NCI-H1930 (cell line): Measurements from ENCODE around the gene TIGD1.

Source experiments
- DNase-seq, 2 experiments: peaks; one replicate each; lab custom pipeline; 2025; lab: John Stamatoyannopoulos, UW

TIGD1 gene

GRCh38 chr2:232523682-232524597 is 26.4 kb downstream of the TIGD1 start:
- DNase-seq: peak; percentile 55 to 68

DNA sequence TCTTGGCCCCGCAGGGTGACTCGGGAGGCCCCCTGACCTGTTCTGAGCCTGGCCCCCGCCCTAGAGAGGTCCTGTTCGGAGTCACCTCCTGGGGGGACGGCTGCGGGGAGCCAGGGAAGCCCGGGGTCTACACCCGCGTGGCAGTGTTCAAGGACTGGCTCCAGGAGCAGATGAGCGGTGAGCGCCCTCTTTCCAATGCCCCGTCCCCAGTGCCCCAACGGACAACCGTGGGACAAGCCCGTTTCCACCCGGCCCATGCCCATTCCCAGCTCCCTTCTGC is 27.0 kb downstream of the TIGD1 start:
- no peak for DNase-seq

- no peak for DNase-seq
Observed at GRCh38 chr2:232522623-232523401, 27.5 kb downstream of the TIGD1 start.

GRCh38 chr2:232521959-232522622 is 28.3 kb downstream of the TIGD1 start:
- DNase-seq: peak in 1 of 2 experiments; percentile 33

GRCh38 chr2:232521098-232521497 is 29.3 kb downstream of the TIGD1 start:
- no peak for DNase-seq

DNA sequence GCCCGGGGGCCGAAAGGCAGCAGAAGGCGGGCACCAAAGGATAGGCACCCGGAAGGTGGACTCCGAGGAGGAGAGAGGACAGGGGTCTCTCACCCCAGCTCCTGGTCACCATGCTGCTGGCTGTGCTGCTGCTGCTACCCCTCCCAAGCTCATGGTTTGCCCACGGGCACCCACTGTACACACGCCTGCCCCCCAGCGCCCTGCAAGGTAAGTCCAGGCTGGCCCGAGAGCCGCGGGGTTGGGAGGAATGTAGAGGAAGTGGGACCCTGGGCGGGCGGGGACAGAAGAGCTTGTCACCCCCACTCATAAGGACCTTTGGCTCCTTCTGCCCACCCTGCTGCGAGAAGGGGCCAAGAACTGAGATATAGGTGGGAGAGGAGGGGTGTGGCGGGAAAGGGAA is 29.9 kb downstream of the TIGD1 start:
- no peak for DNase-seq

DNA sequence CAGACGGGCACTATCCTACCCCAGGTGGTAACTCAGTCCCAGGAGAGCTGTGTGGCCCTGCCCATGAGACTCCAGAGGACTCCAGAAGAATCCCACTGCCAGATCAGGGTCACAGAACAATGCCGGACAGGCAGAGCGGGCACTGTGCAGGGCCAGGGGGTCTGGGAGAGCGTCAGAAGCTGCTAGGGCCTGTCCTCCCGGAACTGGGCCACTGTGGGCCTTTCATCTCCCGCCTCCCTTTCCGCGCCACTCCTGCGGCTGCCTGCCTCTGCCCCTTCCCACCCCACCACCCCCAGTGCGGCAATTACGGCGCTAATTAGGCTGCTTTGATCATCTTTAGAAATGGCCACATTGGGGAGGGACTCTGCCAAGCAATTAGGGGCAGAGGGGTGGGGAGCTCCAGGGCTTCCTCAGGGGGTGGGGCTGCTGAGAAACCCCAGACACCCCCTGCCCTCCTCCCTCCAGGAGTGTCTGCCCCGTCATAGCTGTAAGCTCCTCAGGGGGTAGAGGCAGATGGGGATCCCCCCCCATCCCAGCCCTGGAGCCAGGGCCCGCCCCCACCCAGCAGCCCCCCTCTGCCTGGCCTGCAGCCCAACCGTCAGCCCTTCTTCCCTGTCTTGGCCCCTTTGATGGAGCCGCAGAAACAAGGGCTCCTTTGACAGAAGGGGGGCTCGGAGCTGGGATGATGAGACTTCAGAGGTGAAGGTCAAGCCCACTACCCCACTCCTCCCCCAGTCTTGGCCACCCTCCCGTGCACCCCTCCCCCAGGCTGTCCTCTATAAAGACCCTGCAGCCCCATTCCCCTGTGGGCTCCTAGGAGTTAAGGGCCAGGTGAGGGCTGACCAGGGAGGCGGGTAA is 30.5 kb downstream of the TIGD1 start, which contains the start of gene PRSS56:
TSS of gene PRSS56 (plus strand) at position 808 of the 858 bp plus-strand sequence. CDS start 211 bp downstream, outside the sequence.
- DNase-seq: no peak

GRCh38 chr2:232518844-232519243 is 31.5 kb downstream of the TIGD1 start:
- DNase-seq: no peak

DNA sequence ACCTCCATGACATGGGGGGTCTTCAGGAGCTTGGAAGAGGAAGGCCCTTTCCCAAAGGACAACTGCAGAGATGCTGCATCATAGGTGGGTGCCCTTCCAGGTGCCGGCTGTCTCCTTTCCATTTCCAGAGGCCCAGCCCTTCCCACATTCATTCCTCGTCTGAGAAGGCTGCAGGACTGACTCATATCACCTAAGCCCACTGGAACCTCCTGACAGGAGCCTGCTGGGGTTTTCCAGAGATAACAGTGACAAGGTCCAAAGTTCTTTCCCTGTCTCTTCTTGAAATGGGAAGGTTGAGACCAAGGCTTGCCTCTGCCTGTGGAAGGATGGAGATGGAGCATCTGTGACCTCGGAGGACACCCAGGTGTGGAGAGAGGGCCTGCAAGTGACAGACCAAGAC is 33.8 kb downstream of the TIGD1 start:
- no peak for DNase-seq

GRCh38 chr2:232515639-232516038 is 34.7 kb downstream of the TIGD1 start:
- DNase-seq: no peak

DNA sequence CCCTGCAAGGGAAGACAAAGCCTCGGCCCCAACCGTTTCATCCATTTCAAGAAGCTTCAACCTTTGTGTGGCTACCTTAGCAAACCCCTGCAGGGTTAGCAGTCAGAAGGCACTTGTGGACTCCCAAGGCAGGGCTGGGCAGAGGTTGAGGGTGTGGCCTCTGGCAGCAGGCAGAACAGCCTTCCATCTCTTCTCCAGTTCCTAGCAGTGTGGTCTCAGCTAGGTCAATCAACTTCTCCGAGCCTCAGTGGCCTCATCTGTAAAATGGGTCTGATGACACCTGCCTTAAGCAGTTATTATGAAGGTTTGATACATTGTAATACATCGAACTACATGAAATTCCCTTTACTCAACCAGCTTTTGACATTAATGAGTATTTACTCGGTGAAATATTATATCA is 37.0 kb downstream of the TIGD1 start:
- no peak for DNase-seq

DNA sequence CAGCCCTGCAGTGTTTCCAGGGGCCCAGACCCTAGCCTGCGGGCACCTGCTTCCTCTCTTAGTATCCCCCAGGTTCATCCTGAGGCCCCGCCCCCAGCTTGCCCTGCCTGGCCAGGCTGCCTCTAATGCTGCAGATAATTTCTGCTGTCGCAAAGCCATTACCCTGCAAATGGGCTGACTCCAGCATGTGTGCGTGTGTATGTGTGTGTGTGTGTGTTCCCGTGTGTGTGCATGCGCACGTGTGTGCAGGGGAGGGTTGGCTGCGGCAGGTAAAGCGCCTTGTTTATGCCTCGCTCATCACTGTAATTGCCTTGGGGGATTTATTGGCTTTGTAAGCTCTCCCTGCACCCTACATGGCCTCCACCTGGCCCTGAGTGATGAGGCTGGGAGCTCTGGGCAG is 37.8 kb downstream of the TIGD1 start:
- no peak for DNase-seq

DNA sequence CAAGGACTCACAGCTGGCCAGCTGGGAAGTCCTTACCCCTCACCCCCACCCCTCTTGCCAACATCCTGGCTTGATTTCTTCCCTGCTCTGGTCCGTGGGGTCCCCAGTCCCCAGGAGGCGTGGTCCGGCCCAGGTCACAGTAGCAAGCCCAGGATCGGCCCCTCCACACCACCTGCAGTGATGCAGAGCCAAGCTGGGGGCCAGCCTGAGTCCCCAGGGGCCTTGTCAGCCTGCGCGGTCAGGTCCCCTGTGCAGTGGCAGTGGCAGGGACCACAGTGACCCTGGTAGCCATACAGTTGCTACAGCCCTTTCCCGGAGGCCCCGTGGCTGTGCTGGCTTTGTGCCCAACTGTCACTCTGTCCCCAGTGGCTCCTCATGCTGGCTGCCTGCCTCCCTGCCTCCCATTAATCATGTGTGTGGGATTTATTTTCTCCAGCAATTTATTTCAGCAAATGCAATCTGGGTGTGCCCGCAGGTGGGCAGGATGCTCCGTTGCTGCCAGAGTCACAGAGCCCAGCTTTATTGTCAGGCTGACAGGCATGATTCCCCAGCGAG is 38.9 kb downstream of the TIGD1 start:
- no peak for DNase-seq

GRCh38 chr2:232508251-232508650 is 42.1 kb downstream of the TIGD1 start:
- DNase-seq: no peak

GRCh38 chr2:232506709-232507108 is 43.6 kb downstream of the TIGD1 start:
- no peak for DNase-seq

- no peak for DNase-seq
Observed at GRCh38 chr2:232505856-232506255, 44.5 kb downstream of the TIGD1 start.

GRCh38 chr2:232504438-232504837 is 45.9 kb downstream of the TIGD1 start:
- DNase-seq: no peak

GRCh38 chr2:232503809-232504323 is 46.5 kb downstream of the TIGD1 start:
- no peak for DNase-seq

GRCh38 chr2:232502911-232503808 is 47.2 kb downstream of the TIGD1 start:
- peak in 1 of 2 experiments; percentile 54 for DNase-seq

DNA sequence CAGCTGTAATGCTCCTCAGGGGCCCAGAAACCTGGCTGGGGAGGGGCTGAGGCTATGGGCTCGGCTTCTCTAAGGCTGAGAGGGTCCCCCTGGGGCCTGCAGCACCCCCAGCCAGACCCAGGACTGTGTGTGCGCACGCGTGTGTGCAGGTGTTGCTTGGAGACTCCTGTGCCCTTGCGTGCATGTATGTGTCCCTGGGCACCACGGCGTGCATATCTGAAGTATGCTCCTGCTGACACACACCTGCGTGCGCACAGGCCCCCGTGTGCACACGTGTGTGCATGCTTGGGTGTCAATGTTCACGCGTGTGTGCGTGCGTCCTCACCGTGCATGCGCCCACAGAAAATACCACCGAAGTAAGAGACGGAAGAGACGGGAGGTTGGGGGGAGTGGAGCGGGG is 47.8 kb downstream of the TIGD1 start:
- DNase-seq: no peak
